ENCODE data around the gene KDM4C. TPM values are rescaled to one million over a fixed set of nuclear protein-coding genes. Genes with fewer than 3 reads are reported as not detected.

The KDM4C gene
- total RNA-seq, 2 experiments from 2014 or later: 60.1 to 61.3 TPM

- ChIA-PET POLR2A (no interaction called here), CTCF (interaction anchor here (0.8 kb wide), 1 partner anchor 15 kb away, joined by 3 read pairs; no protein-coding TSS in a partner anchor)
- no peak overlapping the region for H3K4me3 ChIP-seq (ENCODE audit: low read length)
- intact Hi-C loops (cut with DNase I, micrococcal nuclease): no loop called here
- H3K4me1 ChIP-seq (ENCODE audit: insufficient read depth, low read length): no peaks in the 10 kb centered on the region
- Mint-ChIP-seq H3K4me1 (ENCODE audit: low read depth) (peaks cover 38% of the 10 kb centered on the region), H3K27ac (no peak overlapping the region), H3K4me3 (no peak overlapping the region), H3K36me3 (ENCODE audit: low read depth) (peaks cover 22% of the 10 kb centered on the region), H3K27me3 (no peaks in the 10 kb centered on the region), H3K9me3 (no peaks in the 10 kb centered on the region)
- H3K27me3 ChIP-seq (ENCODE audit: control insufficient read depth in 1 of 2, insufficient read depth in 2 of 2, low read length in 2 of 2): no peaks in the 10 kb centered on the region
- no peaks in the 10 kb centered on the region for H3K36me3 ChIP-seq (ENCODE audit: insufficient read depth, low read length)
- TF ChIP-seq CTCF (IDR thresholded peaks at IDR 0.05): no peak
- ATAC-seq (ENCODE audit: poor library complexity): no peak
- peak in 1 of 14 experiments; percentile 7 for DNase-seq
- no peaks in the 10 kb centered on the region for H3K9me3 ChIP-seq (ENCODE audit: control insufficient read depth in 1 of 2, insufficient read depth in 1 of 2, low read length in 2 of 2)
- H3K27ac ChIP-seq (ENCODE audit: low read depth in 1 of 2, low read length in 2 of 2): no peak overlapping the region
These were observed 152.3 kb downstream of the KDM4C start for GRCh38 chr9:6910032-6910431.

- H3K36me3 Mint-ChIP-seq (ENCODE audit: low read depth): peaks cover 17% of the 10 kb centered on the region
- H3K4me3 Mint-ChIP-seq: no peak overlapping the region
- intact Hi-C loops (cut with DNase I, micrococcal nuclease): no loop called here
- no peak overlapping the region for H3K27ac Mint-ChIP-seq
- no peak for TF ChIP-seq CTCF (IDR thresholded peaks at IDR 0.05)
- no peaks in the 10 kb centered on the region for H3K27me3 Mint-ChIP-seq
- ChIA-PET POLR2A (interaction anchor here (0.8 kb wide), 1 partner anchor 153 kb away, joined by 3 read pairs; the partner anchor contains the start of gene KDM4C), CTCF (no interaction called here)
- DNase-seq (no peak), ATAC-seq (ENCODE audit: poor library complexity) (no peak)
- Histone ChIP-seq H3K4me1 (ENCODE audit: insufficient read depth, low read length) (no peaks in the 10 kb centered on the region), H3K27ac (ENCODE audit: low read depth in 1 of 2, low read length in 2 of 2) (no peak overlapping the region), H3K4me3 (ENCODE audit: low read length) (no peak overlapping the region), H3K36me3 (ENCODE audit: insufficient read depth, low read length) (no peaks in the 10 kb centered on the region), H3K27me3 (ENCODE audit: control insufficient read depth in 1 of 2, insufficient read depth in 2 of 2, low read length in 2 of 2) (no peaks in the 10 kb centered on the region), H3K9me3 (ENCODE audit: control insufficient read depth in 1 of 2, insufficient read depth in 1 of 2, low read length in 2 of 2) (no peaks in the 10 kb centered on the region)
- peaks cover 36% of the 10 kb centered on the region for H3K4me1 Mint-ChIP-seq (ENCODE audit: low read depth)
- H3K9me3 Mint-ChIP-seq: no peaks in the 10 kb centered on the region
These were observed 152.7 kb downstream of the KDM4C start for GRCh38 chr9:6910497-6910896.

GRCh38 chr9:6911901-6912638 lies 154.3 kb downstream of the KDM4C start:
- POLR2A ChIA-PET: no interaction called here
- Mint-ChIP-seq H3K27me3 (no peaks in the 10 kb centered on the region), H3K27ac (no peak overlapping the region), H3K4me1 (ENCODE audit: low read depth) (peaks cover 31% of the 10 kb centered on the region), H3K9me3 (no peaks in the 10 kb centered on the region), H3K4me3 (no peak overlapping the region), H3K36me3 (ENCODE audit: low read depth) (peaks cover 18% of the 10 kb centered on the region)
- H3K9me3 ChIP-seq (ENCODE audit: control insufficient read depth in 1 of 2, insufficient read depth in 1 of 2, low read length in 2 of 2): no peaks in the 10 kb centered on the region
- CTCF ChIA-PET: no interaction called here
- DNase-seq (no peak), ATAC-seq (ENCODE audit: poor library complexity) (no peak)
- no peaks in the 10 kb centered on the region for H3K27me3 ChIP-seq (ENCODE audit: control insufficient read depth in 1 of 2, insufficient read depth in 2 of 2, low read length in 2 of 2)
- no peaks in the 10 kb centered on the region for H3K4me1 ChIP-seq (ENCODE audit: insufficient read depth, low read length)
- no peak for TF ChIP-seq CTCF (IDR thresholded peaks at IDR 0.05)
- no peak overlapping the region for H3K27ac ChIP-seq (ENCODE audit: low read depth in 1 of 2, low read length in 2 of 2)
- intact Hi-C loops (cut with DNase I, micrococcal nuclease): no loop called here
- no peak overlapping the region for H3K4me3 ChIP-seq (ENCODE audit: low read length)
- no peaks in the 10 kb centered on the region for H3K36me3 ChIP-seq (ENCODE audit: insufficient read depth, low read length)
